ENCODE results near the gene WNT6. TPM values are rescaled to one million over a fixed set of nuclear protein-coding genes. Genes with fewer than 3 reads are reported as not detected.

WNT6 gene
- total RNA-seq (2014; rRNA removed; shearing (Covaris generic); ENCODE audit: low replicate concordance), result 7.8 and 7.9 TPM in 2 replicates

GRCh38 chr2:218859556-218859987, at the start of gene WNT6:
Gene WNT6, plus strand, starts transcription at chr2:218859805. Its CDS starts 233 bp downstream, at chr2:218860038.
- H3K79me2 ChIP-seq (ENCODE audit: low read length), result no peaks in the 10 kb centered on the region
- no peak within 1 kb of the TSS for H3K4me3 ChIP-seq (ENCODE audit: low read length)
- no peaks in the 10 kb centered on the region for H3K9me3 ChIP-seq (ENCODE audit: low read length)
- H2AFZ ChIP-seq (ENCODE audit: low read length), result no peak within 1 kb of the TSS
- H3K9ac ChIP-seq (ENCODE audit: low read length), result no peak within 1 kb of the TSS
- DNase-seq, result no peak
- H3K4me1 ChIP-seq (ENCODE audit: low read length), result no peaks in the 10 kb centered on the region
- no peaks in the 10 kb centered on the region for H4K20me1 ChIP-seq (ENCODE audit: insufficient read depth, low read depth, low read length)
- H3K27ac ChIP-seq (ENCODE audit: low read length), result no peak within 1 kb of the TSS
- H3K36me3 ChIP-seq (ENCODE audit: insufficient read depth, low read length), result no peaks in the 10 kb centered on the region
- no peaks in the 10 kb centered on the region for H3K27me3 ChIP-seq (ENCODE audit: low read length)
- H3K9me2 ChIP-seq (replicated peaks; ENCODE audit: insufficient read depth, low read length), result no peaks in the 10 kb centered on the region
- H3K4me2 ChIP-seq (ENCODE audit: low read depth, low read length, poor library complexity, severe bottlenecking), result no peak within 1 kb of the TSS

GRCh38 chr2:218810256-218810655, 49.3 kb upstream of the WNT6 start:
- Histone ChIP-seq H3K27ac (ENCODE audit: low read length) (no peak overlapping the region), H3K4me1 (ENCODE audit: low read length) (peaks cover 7% of the 10 kb centered on the region), H3K27me3 (ENCODE audit: low read length) (no peaks in the 10 kb centered on the region), H3K9ac (ENCODE audit: low read length) (no peak overlapping the region), H2AFZ (ENCODE audit: low read length) (no peak overlapping the region), H3K9me2 (replicated peaks; ENCODE audit: insufficient read depth, low read length) (no peaks in the 10 kb centered on the region), H4K20me1 (ENCODE audit: insufficient read depth, low read depth, low read length) (no peaks in the 10 kb centered on the region), H3K79me2 (ENCODE audit: low read length) (no peaks in the 10 kb centered on the region), H3K9me3 (ENCODE audit: low read length) (no peaks in the 10 kb centered on the region), H3K36me3 (ENCODE audit: insufficient read depth, low read length) (no peaks in the 10 kb centered on the region), H3K4me3 (ENCODE audit: low read length) (no peak overlapping the region), H3K4me2 (ENCODE audit: low read depth, low read length, poor library complexity, severe bottlenecking) (no peak overlapping the region)
- DNase-seq, result no peak

DNA sequence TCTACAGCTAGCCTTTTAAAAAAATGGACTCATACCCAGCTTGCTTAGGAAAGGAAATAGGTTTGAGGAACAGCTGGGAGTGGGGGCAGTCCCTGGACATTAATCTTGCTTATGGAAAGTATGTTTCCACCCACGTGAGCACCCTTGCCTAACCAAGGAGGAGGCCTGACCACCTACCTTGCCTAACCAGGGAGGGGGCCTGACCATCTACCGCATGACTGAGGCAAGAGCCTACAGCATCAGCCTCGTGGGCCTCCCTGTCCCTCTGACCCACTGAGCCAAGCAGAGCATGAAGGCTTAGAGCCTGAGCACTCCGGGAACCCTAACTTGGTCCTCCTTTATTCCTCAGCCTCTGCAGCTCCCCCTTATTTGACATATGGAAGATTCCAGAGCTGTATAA, 48.2 kb upstream of the WNT6 start:
- Histone ChIP-seq H3K4me1 (ENCODE audit: low read length) (peaks cover 3% of the 10 kb centered on the region), H3K9me3 (ENCODE audit: low read length) (no peaks in the 10 kb centered on the region), H3K79me2 (ENCODE audit: low read length) (no peaks in the 10 kb centered on the region), H3K27me3 (ENCODE audit: low read length) (no peaks in the 10 kb centered on the region), H2AFZ (ENCODE audit: low read length) (no peak overlapping the region), H3K9ac (ENCODE audit: low read length) (no peak overlapping the region), H3K4me2 (ENCODE audit: low read depth, low read length, poor library complexity, severe bottlenecking) (no peak overlapping the region), H3K36me3 (ENCODE audit: insufficient read depth, low read length) (no peaks in the 10 kb centered on the region), H3K9me2 (replicated peaks; ENCODE audit: insufficient read depth, low read length) (no peaks in the 10 kb centered on the region), H3K27ac (ENCODE audit: low read length) (no peak overlapping the region), H4K20me1 (ENCODE audit: insufficient read depth, low read depth, low read length) (no peaks in the 10 kb centered on the region), H3K4me3 (ENCODE audit: low read length) (no peak overlapping the region)
- no peak for DNase-seq

GRCh38 chr2:218812096-218812815, 47.3 kb upstream of the WNT6 start:
- H3K4me1 ChIP-seq (ENCODE audit: low read length), result no peaks in the 10 kb centered on the region
- H3K27me3 ChIP-seq (ENCODE audit: low read length), result no peaks in the 10 kb centered on the region
- no peaks in the 10 kb centered on the region for H3K79me2 ChIP-seq (ENCODE audit: low read length)
- no peak overlapping the region for H2AFZ ChIP-seq (ENCODE audit: low read length)
- no peaks in the 10 kb centered on the region for H3K9me2 ChIP-seq (replicated peaks; ENCODE audit: insufficient read depth, low read length)
- no peak overlapping the region for H3K4me3 ChIP-seq (ENCODE audit: low read length)
- no peak overlapping the region for H3K9ac ChIP-seq (ENCODE audit: low read length)
- no peak for DNase-seq
- no peak overlapping the region for H3K4me2 ChIP-seq (ENCODE audit: low read depth, low read length, poor library complexity, severe bottlenecking)
- no peak overlapping the region for H3K27ac ChIP-seq (ENCODE audit: low read length)
- no peaks in the 10 kb centered on the region for H4K20me1 ChIP-seq (ENCODE audit: insufficient read depth, low read depth, low read length)
- no peaks in the 10 kb centered on the region for H3K36me3 ChIP-seq (ENCODE audit: insufficient read depth, low read length)
- no peaks in the 10 kb centered on the region for H3K9me3 ChIP-seq (ENCODE audit: low read length)

DNA sequence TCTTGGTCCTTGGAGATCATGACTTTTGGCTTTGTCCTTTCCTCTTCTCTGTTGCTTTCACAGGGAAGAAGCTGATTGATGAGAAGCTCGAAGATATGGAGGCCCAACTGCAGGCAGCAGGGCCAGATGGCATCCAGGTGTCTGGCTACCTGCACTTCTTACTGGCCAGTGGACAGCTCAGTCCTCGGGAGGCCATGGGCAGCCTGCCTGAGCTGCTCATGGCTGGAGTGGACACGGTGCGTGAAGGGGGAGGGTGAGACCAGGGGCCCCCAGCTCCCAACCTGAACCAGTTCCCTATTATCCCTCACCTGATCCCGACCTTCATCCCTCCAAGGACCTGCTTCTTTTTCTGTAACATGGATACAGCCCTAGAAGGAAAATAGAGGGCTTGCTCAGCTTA, 46.7 kb upstream of the WNT6 start:
- no peak overlapping the region for H3K4me3 ChIP-seq (ENCODE audit: low read length)
- H2AFZ ChIP-seq (ENCODE audit: low read length), result no peak overlapping the region
- H3K36me3 ChIP-seq (ENCODE audit: insufficient read depth, low read length), result no peaks in the 10 kb centered on the region
- DNase-seq, result no peak
- H3K9me3 ChIP-seq (ENCODE audit: low read length), result no peaks in the 10 kb centered on the region
- H3K79me2 ChIP-seq (ENCODE audit: low read length), result no peaks in the 10 kb centered on the region
- H3K9ac ChIP-seq (ENCODE audit: low read length), result no peak overlapping the region
- no peaks in the 10 kb centered on the region for H4K20me1 ChIP-seq (ENCODE audit: insufficient read depth, low read depth, low read length)
- H3K27ac ChIP-seq (ENCODE audit: low read length), result no peak overlapping the region
- H3K4me1 ChIP-seq (ENCODE audit: low read length), result no peaks in the 10 kb centered on the region
- H3K9me2 ChIP-seq (replicated peaks; ENCODE audit: insufficient read depth, low read length), result no peaks in the 10 kb centered on the region
- H3K27me3 ChIP-seq (ENCODE audit: low read length), result no peaks in the 10 kb centered on the region
- no peak overlapping the region for H3K4me2 ChIP-seq (ENCODE audit: low read depth, low read length, poor library complexity, severe bottlenecking)

DNA sequence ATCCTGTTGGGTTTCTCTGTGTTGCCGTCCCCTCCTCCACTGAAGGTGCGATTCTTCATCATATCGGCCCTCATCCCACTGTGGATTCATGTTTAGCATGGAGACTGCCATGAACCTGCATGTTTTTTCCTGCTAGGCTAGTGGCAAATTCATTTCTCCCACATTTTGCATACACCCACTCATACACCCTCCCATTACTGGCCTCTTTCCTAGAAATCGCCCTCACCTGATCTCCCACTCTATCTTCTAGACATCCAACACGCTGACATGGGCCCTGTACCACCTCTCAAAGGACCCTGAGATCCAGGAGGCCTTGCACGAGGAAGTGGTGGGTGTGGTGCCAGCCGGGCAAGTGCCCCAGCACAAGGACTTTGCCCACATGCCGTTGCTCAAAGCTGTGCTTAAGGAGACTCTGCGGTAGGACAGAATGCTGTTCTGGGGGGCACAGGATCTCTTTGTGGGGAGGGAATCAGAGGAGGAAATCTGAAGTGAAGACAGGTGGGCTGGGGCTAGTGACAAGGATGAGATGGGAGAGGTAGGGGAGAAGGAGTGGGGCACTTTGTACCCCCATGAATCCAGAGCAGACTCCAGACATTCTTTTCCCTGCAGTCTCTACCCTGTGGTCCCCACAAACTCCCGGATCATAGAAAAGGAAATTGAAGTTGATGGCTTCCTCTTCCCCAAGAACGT, 45.7 kb upstream of the WNT6 start:
- Histone ChIP-seq H3K4me2 (ENCODE audit: low read depth, low read length, poor library complexity, severe bottlenecking) (no peak overlapping the region), H3K9ac (ENCODE audit: low read length) (no peak overlapping the region), H3K9me2 (replicated peaks; ENCODE audit: insufficient read depth, low read length) (no peaks in the 10 kb centered on the region), H3K4me1 (ENCODE audit: low read length) (no peaks in the 10 kb centered on the region), H3K27me3 (ENCODE audit: low read length) (no peaks in the 10 kb centered on the region), H3K36me3 (ENCODE audit: insufficient read depth, low read length) (no peaks in the 10 kb centered on the region), H3K9me3 (ENCODE audit: low read length) (no peaks in the 10 kb centered on the region), H4K20me1 (ENCODE audit: insufficient read depth, low read depth, low read length) (no peaks in the 10 kb centered on the region), H3K4me3 (ENCODE audit: low read length) (no peak overlapping the region), H3K27ac (ENCODE audit: low read length) (no peak overlapping the region), H2AFZ (ENCODE audit: low read length) (no peak overlapping the region), H3K79me2 (ENCODE audit: low read length) (no peaks in the 10 kb centered on the region)
- DNase-seq, result no peak

DNA sequence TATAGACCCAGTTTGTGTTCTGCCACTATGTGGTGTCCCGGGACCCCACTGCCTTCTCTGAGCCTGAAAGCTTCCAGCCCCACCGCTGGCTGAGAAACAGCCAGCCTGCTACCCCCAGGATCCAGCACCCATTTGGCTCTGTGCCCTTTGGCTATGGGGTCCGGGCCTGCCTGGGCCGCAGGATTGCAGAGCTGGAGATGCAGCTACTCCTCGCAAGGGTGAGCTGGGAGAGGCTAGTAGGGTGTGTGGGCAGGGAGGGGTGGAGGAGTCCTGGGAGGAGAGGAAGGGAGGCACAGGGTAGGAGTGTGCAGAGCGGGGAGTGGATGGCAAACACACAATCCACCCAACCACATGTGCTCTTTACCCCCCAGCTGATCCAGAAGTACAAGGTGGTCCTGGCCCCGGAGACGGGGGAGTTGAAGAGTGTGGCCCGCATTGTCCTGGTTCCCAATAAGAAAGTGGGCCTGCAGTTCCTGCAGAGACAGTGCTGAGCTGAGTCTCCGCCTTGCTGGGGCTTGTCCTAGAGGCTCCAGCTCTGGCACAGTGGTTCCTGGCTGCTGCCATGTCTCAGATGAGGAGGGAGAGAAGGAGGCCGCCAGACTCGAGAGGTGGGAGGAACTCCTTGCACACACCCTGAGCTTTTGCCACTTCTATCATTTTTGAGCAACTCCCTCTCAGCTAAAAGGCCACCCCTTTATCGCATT, 44.9 kb upstream of the WNT6 start:
- no peak for DNase-seq
- Histone ChIP-seq H3K4me2 (ENCODE audit: low read depth, low read length, poor library complexity, severe bottlenecking) (no peak overlapping the region), H3K9me3 (ENCODE audit: low read length) (no peaks in the 10 kb centered on the region)

DNA sequence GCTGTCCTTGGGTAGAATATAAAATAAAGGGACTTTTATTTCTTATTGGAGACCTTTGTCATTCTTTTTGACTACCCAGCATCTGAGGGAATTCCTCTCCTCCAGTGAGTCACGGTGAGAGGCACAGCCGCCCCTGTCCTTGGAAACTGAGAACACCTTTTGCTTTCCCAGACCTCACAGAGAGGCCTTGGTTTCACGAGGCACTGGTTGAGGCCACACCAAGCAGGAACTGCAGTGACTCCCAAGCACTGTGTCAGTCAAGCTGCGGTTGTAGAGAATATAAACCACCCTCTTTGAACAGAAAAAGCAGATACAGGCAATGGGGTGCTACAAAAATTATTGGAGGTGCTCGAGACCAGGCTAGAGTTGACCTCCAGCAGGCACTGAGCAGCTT, 44.4 kb upstream of the WNT6 start:
- H3K27ac ChIP-seq (ENCODE audit: low read length), result no peak overlapping the region
- no peak overlapping the region for H2AFZ ChIP-seq (ENCODE audit: low read length)
- no peaks in the 10 kb centered on the region for H4K20me1 ChIP-seq (ENCODE audit: insufficient read depth, low read depth, low read length)
- no peak for DNase-seq
- no peaks in the 10 kb centered on the region for H3K79me2 ChIP-seq (ENCODE audit: low read length)
- H3K36me3 ChIP-seq (ENCODE audit: insufficient read depth, low read length), result no peaks in the 10 kb centered on the region
- H3K9me3 ChIP-seq (ENCODE audit: low read length), result no peaks in the 10 kb centered on the region
- H3K9me2 ChIP-seq (replicated peaks; ENCODE audit: insufficient read depth, low read length), result no peaks in the 10 kb centered on the region
- no peak overlapping the region for H3K9ac ChIP-seq (ENCODE audit: low read length)
- H3K4me2 ChIP-seq (ENCODE audit: low read depth, low read length, poor library complexity, severe bottlenecking), result no peak overlapping the region
- H3K4me3 ChIP-seq (ENCODE audit: low read length), result no peak overlapping the region
- H3K27me3 ChIP-seq (ENCODE audit: low read length), result no peaks in the 10 kb centered on the region
- no peaks in the 10 kb centered on the region for H3K4me1 ChIP-seq (ENCODE audit: low read length)

More for the DNA sequence above, 44.9 kb upstream of the WNT6 start:
- H3K4me1 ChIP-seq (ENCODE audit: low read length), result no peaks in the 10 kb centered on the region
- H3K36me3 ChIP-seq (ENCODE audit: insufficient read depth, low read length), result no peaks in the 10 kb centered on the region
- no peaks in the 10 kb centered on the region for H3K79me2 ChIP-seq (ENCODE audit: low read length)
- no peak overlapping the region for H3K4me3 ChIP-seq (ENCODE audit: low read length)
- H3K9ac ChIP-seq (ENCODE audit: low read length), result no peak overlapping the region
- no peaks in the 10 kb centered on the region for H4K20me1 ChIP-seq (ENCODE audit: insufficient read depth, low read depth, low read length)
- no peaks in the 10 kb centered on the region for H3K9me2 ChIP-seq (replicated peaks; ENCODE audit: insufficient read depth, low read length)
- no peaks in the 10 kb centered on the region for H3K27me3 ChIP-seq (ENCODE audit: low read length)
- no peak overlapping the region for H3K27ac ChIP-seq (ENCODE audit: low read length)
- no peak overlapping the region for H2AFZ ChIP-seq (ENCODE audit: low read length)
